H1 (cell line): ENCODE measurements around the gene COX10. TPM values are rescaled to one million over a fixed set of nuclear protein-coding genes. Genes with fewer than 3 reads are reported as not detected.

Source experiments
- polyA plus RNA-seq, 7 experiments: library from polyadenylated mRNA; depleted of rRNA in 3 of 7; stranded (reverse) in 5 of 7; unstranded in 2 of 7; fragments of >200 nt in 5 of 7; fragments of 200-250 nt in 2 of 7; gene quantifications; 1 replicate in 5 of 7; 2 replicates in 1 of 7; 4 replicates in 1 of 7; pipeline versions ENCODE4 v1.2.1 to v1.2.3, GENCODE V29; 2011 to 2013; ENCODE audit warnings: missing spikeins in 2 of 7, mixed read lengths in 2 of 7
- total RNA-seq: library from RNA; stranded (reverse); fragmentation: NEBNext Ultra II Directional; extraction: Animal tissue kit (Norgen Biotek cat#: 25700); gene quantifications from 2 replicates; pipeline ENCODE4 v1.2.1, GENCODE V29; 2021
- TF ChIP-seq, protein P1 (sequence below): fragments of 300-600 bp; sonication (generic); IDR thresholded peaks from 2 replicates; pipeline ENCODE4 v1.7.1; 2012; ENCODE audit warnings: low read length, moderate library complexity, mild to moderate bottlenecking, inconsistent platforms; ENCODE audit not compliant: insufficient replicate concordance

Gene COX10
- total and polyA plus RNA-seq, 2 of the 8 experiments (the other 6 are each of a cell fraction or from before 2014, with no cell fraction given): 18.0 to 23.0 TPM

DNA sequence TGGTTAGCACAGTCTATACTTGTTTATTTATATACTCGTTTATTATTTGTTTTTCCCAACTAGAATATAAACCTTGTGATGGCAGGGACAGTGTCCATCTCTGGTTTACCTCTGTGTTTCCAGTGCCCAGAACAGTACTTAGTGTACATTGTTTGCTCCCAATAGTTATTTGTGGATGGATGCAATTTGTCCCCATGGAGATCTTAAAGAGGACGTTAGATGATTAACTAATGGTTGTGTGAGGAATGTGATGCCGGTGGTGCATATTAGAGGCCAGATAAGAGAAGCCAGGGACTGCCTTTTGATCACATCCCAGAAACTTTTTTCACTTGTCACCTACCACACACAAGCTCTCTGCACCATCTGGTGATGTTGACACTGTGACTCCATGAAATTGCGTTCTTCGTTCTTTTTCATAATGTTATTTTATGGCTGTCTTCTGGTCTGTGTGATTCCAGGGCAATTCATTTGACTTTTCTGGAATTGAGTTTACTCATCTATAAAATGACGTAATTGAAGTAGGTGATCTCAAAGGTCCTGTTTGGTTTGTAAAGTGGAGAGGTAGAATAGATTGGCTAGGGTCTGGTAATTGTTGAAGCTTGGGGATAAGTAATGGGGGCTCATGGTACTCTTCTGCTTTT, 1.2 kb downstream of the COX10 start (continued):
- TF ChIP-seq, protein P1, sequence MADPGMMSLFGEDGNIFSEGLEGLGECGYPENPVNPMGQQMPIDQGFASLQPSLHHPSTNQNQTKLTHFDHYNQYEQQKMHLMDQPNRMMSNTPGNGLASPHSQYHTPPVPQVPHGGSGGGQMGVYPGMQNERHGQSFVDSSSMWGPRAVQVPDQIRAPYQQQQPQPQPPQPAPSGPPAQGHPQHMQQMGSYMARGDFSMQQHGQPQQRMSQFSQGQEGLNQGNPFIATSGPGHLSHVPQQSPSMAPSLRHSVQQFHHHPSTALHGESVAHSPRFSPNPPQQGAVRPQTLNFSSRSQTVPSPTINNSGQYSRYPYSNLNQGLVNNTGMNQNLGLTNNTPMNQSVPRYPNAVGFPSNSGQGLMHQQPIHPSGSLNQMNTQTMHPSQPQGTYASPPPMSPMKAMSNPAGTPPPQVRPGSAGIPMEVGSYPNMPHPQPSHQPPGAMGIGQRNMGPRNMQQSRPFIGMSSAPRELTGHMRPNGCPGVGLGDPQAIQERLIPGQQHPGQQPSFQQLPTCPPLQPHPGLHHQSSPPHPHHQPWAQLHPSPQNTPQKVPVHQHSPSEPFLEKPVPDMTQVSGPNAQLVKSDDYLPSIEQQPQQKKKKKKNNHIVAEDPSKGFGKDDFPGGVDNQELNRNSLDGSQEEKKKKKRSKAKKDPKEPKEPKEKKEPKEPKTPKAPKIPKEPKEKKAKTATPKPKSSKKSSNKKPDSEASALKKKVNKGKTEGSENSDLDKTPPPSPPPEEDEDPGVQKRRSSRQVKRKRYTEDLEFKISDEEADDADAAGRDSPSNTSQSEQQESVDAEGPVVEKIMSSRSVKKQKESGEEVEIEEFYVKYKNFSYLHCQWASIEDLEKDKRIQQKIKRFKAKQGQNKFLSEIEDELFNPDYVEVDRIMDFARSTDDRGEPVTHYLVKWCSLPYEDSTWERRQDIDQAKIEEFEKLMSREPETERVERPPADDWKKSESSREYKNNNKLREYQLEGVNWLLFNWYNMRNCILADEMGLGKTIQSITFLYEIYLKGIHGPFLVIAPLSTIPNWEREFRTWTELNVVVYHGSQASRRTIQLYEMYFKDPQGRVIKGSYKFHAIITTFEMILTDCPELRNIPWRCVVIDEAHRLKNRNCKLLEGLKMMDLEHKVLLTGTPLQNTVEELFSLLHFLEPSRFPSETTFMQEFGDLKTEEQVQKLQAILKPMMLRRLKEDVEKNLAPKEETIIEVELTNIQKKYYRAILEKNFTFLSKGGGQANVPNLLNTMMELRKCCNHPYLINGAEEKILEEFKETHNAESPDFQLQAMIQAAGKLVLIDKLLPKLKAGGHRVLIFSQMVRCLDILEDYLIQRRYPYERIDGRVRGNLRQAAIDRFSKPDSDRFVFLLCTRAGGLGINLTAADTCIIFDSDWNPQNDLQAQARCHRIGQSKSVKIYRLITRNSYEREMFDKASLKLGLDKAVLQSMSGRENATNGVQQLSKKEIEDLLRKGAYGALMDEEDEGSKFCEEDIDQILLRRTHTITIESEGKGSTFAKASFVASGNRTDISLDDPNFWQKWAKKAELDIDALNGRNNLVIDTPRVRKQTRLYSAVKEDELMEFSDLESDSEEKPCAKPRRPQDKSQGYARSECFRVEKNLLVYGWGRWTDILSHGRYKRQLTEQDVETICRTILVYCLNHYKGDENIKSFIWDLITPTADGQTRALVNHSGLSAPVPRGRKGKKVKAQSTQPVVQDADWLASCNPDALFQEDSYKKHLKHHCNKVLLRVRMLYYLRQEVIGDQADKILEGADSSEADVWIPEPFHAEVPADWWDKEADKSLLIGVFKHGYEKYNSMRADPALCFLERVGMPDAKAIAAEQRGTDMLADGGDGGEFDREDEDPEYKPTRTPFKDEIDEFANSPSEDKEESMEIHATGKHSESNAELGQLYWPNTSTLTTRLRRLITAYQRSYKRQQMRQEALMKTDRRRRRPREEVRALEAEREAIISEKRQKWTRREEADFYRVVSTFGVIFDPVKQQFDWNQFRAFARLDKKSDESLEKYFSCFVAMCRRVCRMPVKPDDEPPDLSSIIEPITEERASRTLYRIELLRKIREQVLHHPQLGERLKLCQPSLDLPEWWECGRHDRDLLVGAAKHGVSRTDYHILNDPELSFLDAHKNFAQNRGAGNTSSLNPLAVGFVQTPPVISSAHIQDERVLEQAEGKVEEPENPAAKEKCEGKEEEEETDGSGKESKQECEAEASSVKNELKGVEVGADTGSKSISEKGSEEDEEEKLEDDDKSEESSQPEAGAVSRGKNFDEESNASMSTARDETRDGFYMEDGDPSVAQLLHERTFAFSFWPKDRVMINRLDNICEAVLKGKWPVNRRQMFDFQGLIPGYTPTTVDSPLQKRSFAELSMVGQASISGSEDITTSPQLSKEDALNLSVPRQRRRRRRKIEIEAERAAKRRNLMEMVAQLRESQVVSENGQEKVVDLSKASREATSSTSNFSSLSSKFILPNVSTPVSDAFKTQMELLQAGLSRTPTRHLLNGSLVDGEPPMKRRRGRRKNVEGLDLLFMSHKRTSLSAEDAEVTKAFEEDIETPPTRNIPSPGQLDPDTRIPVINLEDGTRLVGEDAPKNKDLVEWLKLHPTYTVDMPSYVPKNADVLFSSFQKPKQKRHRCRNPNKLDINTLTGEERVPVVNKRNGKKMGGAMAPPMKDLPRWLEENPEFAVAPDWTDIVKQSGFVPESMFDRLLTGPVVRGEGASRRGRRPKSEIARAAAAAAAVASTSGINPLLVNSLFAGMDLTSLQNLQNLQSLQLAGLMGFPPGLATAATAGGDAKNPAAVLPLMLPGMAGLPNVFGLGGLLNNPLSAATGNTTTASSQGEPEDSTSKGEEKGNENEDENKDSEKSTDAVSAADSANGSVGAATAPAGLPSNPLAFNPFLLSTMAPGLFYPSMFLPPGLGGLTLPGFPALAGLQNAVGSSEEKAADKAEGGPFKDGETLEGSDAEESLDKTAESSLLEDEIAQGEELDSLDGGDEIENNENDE: no peak
- TF ChIP-seq, all 59 proteins: peak for 0
